Measurements from ENCODE around the gene CSNK2A1. TPM values are rescaled to one million over a fixed set of nuclear protein-coding genes. Genes with fewer than 3 reads are reported as not detected.

The CSNK2A1 gene
- total RNA-seq, 1 experiment from 2014 or later: 229 TPM

DNA sequence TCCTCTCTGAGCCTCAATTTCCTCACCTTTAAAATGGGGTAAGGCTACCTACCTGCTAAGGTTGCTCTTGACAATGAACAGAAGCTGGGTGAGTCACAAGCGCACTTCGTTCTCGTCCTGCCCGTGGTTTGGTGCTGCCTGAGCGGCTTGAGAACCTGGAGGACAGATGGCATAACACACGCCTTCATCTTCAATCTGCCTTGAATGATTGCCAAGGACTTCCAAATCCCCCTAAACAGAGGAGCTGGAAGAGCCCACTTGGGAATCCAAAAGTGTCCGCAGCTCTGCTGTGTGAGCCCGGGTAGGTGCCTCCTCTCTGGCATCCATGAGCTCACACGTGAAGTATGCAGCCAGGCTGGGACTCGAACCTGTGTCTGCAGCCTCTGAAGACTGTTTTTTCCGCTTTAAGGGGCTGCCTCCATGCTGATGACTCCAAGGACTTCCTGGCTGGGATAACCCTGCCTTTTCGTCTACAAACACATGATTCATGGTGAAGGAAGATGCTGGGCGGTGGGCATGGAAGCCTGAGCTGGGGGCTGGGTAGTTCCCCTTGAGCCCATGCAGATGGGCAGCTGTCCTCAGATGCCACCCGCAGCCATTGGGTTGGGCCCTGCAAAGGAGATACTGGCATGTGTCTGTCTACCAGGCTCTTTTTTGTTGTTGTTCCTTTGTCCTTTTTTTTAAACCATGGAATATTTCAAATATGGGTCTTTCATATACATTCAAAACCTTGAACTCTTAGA lies 25.3 kb upstream of the CSNK2A1 start:
- no peak overlapping the region for H2BK12ac ChIP-seq (ENCODE audit: insufficient read length, low read depth, low read length)
- no peak overlapping the region for H2BK20ac ChIP-seq (ENCODE audit: low read depth, low read length, poor library complexity, severe bottlenecking)
- TF ChIP-seq, protein P1, sequence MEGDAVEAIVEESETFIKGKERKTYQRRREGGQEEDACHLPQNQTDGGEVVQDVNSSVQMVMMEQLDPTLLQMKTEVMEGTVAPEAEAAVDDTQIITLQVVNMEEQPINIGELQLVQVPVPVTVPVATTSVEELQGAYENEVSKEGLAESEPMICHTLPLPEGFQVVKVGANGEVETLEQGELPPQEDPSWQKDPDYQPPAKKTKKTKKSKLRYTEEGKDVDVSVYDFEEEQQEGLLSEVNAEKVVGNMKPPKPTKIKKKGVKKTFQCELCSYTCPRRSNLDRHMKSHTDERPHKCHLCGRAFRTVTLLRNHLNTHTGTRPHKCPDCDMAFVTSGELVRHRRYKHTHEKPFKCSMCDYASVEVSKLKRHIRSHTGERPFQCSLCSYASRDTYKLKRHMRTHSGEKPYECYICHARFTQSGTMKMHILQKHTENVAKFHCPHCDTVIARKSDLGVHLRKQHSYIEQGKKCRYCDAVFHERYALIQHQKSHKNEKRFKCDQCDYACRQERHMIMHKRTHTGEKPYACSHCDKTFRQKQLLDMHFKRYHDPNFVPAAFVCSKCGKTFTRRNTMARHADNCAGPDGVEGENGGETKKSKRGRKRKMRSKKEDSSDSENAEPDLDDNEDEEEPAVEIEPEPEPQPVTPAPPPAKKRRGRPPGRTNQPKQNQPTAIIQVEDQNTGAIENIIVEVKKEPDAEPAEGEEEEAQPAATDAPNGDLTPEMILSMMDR (conservative IDR thresholded peaks at IDR 0.05): no peak
- no peak overlapping the region for H3K4me3 Mint-ChIP-seq
- no peak overlapping the region for H3K18ac ChIP-seq (ENCODE audit: insufficient read length, low read depth, low read length)
- no peaks in the 10 kb centered on the region for H3K36me3 Mint-ChIP-seq (ENCODE audit: insufficient read depth in 1 of 3, low read depth in 3 of 3)
- H4K20me1 ChIP-seq (ENCODE audit: control insufficient read depth, insufficient read depth, insufficient read length): no peaks in the 10 kb centered on the region
- H3K79me2 ChIP-seq (ENCODE audit: insufficient read depth, low read length): no peaks in the 10 kb centered on the region
- no peaks in the 10 kb centered on the region for H3K9me3 Mint-ChIP-seq
- H2BK15ac ChIP-seq (ENCODE audit: low read depth, low read length): no peak overlapping the region
- H3K23ac ChIP-seq (ENCODE audit: insufficient read length, low read depth, low read length): no peak overlapping the region
- no peak for DNase-seq
- H3K27ac Mint-ChIP-seq: no peak overlapping the region
- H3T11ph ChIP-seq (ENCODE audit: low read length): no peak overlapping the region
- H3K14ac ChIP-seq (ENCODE audit: insufficient read depth, low read length): no peak overlapping the region; the same call in 1 of the 2 replicates
- no peaks in the 10 kb centered on the region for H3K23me2 ChIP-seq (ENCODE audit: insufficient read length, low read depth, low read length, poor library complexity, severe bottlenecking)
- H2BK5ac ChIP-seq (ENCODE audit: insufficient read length, low read length): no peak overlapping the region
- WGBS (ENCODE audit: extremely low coverage, insufficient read length, low lambda C conversion rate): no CpG with 5 or more reads among the region's 14 CpGs
- peaks cover 2% of the 10 kb centered on the region; the same call in 1 of the 2 replicates for H3K4me1 ChIP-seq (ENCODE audit: insufficient read depth, low read length)
- H3K27me3 ChIP-seq (ENCODE audit: insufficient read depth, low read length): no peaks in the 10 kb centered on the region
- no peak overlapping the region for H3K4ac ChIP-seq (ENCODE audit: low read depth, low read length)
- peaks cover 33 to 34% of the 10 kb centered on the region in 2 experiments for H3K4me1 Mint-ChIP-seq
- H2AFZ ChIP-seq (ENCODE audit: low read length): no peak overlapping the region
- no peak overlapping the region for H3K56ac ChIP-seq (ENCODE audit: insufficient read length, low read depth, low read length)
- no peak overlapping the region for H2BK120ac ChIP-seq (ENCODE audit: low read depth, low read length, poor library complexity, severe bottlenecking)
- H2AK5ac ChIP-seq (ENCODE audit: insufficient read length, low read length): no peak overlapping the region
- no peaks in the 10 kb centered on the region for H3K79me1 ChIP-seq (ENCODE audit: insufficient read depth, low read depth, low read length, poor library complexity, severe bottlenecking)
- H3K4me2 ChIP-seq (ENCODE audit: insufficient read depth, insufficient read length, low read length): no peak overlapping the region
- H3K9ac ChIP-seq (ENCODE audit: extremely low read depth, insufficient read length, low read length): no peak overlapping the region
- no peak overlapping the region for H4K91ac ChIP-seq (ENCODE audit: insufficient read length, low read depth, low read length)
- H3K9me3 ChIP-seq (ENCODE audit: control insufficient read depth, low read depth, low read length): no peaks in the 10 kb centered on the region
- H3K27ac ChIP-seq (ENCODE audit: insufficient read length, low read depth, low read length): no peak overlapping the region
- H4K8ac ChIP-seq (replicated peaks; ENCODE audit: insufficient read length, low read depth, low read length): no peak overlapping the region
- peaks cover 19% of the 10 kb centered on the region for H3K27me3 Mint-ChIP-seq (ENCODE audit: low read depth)
- H4K5ac ChIP-seq (ENCODE audit: insufficient read length, low read depth, low read length): no peak overlapping the region
